BJ (cell line): ENCODE results near the gene FOXN3. TPM values are rescaled to one million over a fixed set of nuclear protein-coding genes. Genes with fewer than 3 reads are reported as not detected.

ENCODE experiments used
- CTCF ChIA-PET: fragments of 350-600 bp; formaldehyde crosslinking; extraction: SDS; loops from one replicate; lab custom pipeline; 2021; ENCODE audit warnings: antibody characterized with exemption, inconsistent platforms; lab: Yijun Ruan, JAX
- POLR2A ChIA-PET: fragments of 300-600 bp; sonication (Branson Sonifier 250); formaldehyde crosslinking; extraction: SDS; loops from one replicate; lab custom pipeline; 2021; ENCODE audit warnings: antibody characterized with exemption; lab: Charles Lee
- DNase-seq: peaks from one replicate; pipeline ENCODE4 v3.0.0-alpha.2; 2011; ENCODE audit warnings: low read depth
- H3K27me3 ChIP-seq: 2 replicates; pipeline ENCODE4 v1.6.0; 2011; ENCODE audit warnings: low read length; ENCODE audit not compliant: control insufficient read depth, insufficient read depth
- H3K36me3 ChIP-seq: 2 replicates; pipeline ENCODE4 v1.5.1; 2011; ENCODE audit warnings: low read length; ENCODE audit not compliant: control insufficient read depth, insufficient read depth
- H3K4me3 ChIP-seq: 2 replicates; pipeline ENCODE4 v1.5.1; 2011; ENCODE audit warnings: low read depth, mild to moderate bottlenecking, control low read depth, low read length
- polyA plus RNA-seq: library from polyadenylated mRNA; depleted of rRNA; stranded (reverse); fragments of >200 nt; gene quantifications from 2 replicates; pipeline ENCODE4 v1.2.3, GENCODE V29; 2011
- TF ChIP-seq, protein P1 (sequence below): IDR thresholded peaks from 2 replicates; pipeline ENCODE4 v1.5.1; 2011; ENCODE audit warnings: low read depth, mild to moderate bottlenecking, control low read depth, inconsistent platforms, low read length, moderate library complexity; ENCODE audit not compliant: insufficient read depth

FOXN3 gene
- polyA plus RNA-seq, 1 experiment = 30.2 TPM

- ChIA-PET POLR2A (no interaction called here), CTCF (interaction anchor here (0.7 kb wide), 1 partner anchor 9 kb away, joined by 3 read pairs; no protein-coding TSS in a partner anchor)
- no peaks in the 10 kb centered on the region for H3K36me3 ChIP-seq
- TF ChIP-seq, protein P1, sequence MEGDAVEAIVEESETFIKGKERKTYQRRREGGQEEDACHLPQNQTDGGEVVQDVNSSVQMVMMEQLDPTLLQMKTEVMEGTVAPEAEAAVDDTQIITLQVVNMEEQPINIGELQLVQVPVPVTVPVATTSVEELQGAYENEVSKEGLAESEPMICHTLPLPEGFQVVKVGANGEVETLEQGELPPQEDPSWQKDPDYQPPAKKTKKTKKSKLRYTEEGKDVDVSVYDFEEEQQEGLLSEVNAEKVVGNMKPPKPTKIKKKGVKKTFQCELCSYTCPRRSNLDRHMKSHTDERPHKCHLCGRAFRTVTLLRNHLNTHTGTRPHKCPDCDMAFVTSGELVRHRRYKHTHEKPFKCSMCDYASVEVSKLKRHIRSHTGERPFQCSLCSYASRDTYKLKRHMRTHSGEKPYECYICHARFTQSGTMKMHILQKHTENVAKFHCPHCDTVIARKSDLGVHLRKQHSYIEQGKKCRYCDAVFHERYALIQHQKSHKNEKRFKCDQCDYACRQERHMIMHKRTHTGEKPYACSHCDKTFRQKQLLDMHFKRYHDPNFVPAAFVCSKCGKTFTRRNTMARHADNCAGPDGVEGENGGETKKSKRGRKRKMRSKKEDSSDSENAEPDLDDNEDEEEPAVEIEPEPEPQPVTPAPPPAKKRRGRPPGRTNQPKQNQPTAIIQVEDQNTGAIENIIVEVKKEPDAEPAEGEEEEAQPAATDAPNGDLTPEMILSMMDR = no peak
- no peak for DNase-seq
- H3K4me3 ChIP-seq = no peak overlapping the region
- H3K27me3 ChIP-seq = no peaks in the 10 kb centered on the region
These were observed 40.0 kb upstream of the FOXN3 start for GRCh38 chr14:89457007-89457406.

DNA sequence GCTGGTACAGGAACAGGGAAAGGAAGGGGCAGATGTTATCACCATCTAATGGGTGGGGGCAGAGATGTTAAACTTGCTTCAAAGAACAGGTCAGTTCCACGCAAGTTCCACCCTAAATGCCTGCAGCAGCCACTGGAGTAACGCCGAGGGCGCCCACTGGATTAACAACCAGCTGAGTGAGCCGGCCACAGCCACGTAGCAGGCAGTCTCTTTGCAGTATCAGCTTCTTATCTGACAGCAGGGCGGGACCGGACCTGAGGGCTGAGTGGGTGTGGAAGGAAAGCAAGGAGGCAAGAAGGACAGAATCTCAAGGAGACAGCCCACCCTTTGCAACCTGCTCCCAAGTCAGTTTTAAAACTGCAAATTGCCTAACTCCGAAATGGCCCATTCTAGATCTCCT is 38.4 kb upstream of the FOXN3 start:
- Histone ChIP-seq H3K4me3 (no peak overlapping the region), H3K36me3 (no peaks in the 10 kb centered on the region), H3K27me3 (no peaks in the 10 kb centered on the region)
- TF ChIP-seq, protein P1 = no peak
- POLR2A ChIA-PET = no interaction called here
- DNase-seq = no peak
- CTCF ChIA-PET = no interaction called here

DNA sequence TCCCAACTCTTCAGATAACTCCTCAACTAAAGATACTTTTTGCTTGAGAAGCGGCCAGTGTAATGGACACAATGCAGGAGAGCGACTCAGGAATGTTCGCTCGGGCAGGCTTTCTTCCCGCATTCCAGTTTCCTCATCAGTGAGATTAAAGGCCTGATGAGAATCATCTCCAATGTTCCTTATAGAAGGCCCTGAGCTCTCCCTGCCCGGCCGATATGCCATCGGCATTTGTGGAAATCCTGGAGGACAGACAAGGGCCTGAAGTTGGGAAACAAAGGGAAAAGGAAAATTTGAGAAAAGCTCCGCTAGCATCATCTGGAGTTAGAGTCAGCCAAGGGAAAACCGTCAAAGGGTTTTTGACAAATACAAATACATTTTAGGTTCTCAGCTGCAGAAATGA is 38.0 kb upstream of the FOXN3 start:
- Histone ChIP-seq H3K36me3 (no peaks in the 10 kb centered on the region), H3K4me3 (no peak overlapping the region), H3K27me3 (no peaks in the 10 kb centered on the region)
- TF ChIP-seq, protein P1 = no peak
- POLR2A ChIA-PET = no interaction called here
- DNase-seq = no peak
- CTCF ChIA-PET = no interaction called here

DNA sequence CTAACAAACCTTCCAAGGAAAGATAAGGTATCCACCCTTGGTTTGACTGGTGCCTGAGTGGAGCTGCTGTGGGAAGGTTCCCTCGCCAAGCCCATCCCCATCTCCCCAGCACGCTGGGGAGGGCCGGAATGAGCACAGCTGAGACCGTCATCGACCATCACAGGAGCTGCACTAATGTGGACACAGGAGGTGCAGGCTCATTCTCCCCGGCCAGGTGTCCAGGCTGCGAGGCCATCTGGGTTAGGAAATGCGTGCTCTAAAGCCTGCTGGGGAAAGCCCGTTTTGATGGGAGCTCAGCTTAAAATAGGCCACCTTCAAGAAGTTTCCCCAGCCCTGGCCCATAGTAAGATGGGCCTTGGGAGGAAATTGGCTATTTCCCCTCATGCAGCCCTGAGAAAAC is 35.2 kb upstream of the FOXN3 start:
- POLR2A ChIA-PET = no interaction called here
- CTCF ChIA-PET = interaction anchor here (0.5 kb wide), 1 partner anchor 784 kb away, joined by 3 read pairs; no protein-coding TSS in a partner anchor
- no peaks in the 10 kb centered on the region for H3K36me3 ChIP-seq
- H3K27me3 ChIP-seq = no peaks in the 10 kb centered on the region
- no peak for DNase-seq
- H3K4me3 ChIP-seq = no peak overlapping the region
- TF ChIP-seq, protein P1 = no peak

DNA sequence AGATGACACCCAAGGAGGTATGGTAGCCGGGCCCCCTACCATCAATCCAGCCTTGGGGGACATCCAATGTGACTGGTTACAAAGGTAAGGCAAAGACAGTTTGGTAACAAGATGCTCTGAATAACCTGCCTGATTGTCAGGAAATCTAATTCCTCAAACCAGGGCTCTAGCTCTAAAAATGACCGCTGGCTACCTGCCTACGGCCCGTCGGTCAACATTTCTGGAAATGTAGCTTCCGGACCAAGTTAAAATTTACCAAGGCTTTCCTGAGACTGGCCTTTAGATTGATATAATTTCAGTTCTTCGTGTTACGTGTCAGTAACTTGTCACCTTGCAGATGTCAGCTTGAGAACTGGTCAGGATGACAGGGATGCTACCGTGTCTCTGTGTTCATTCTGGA is 34.2 kb upstream of the FOXN3 start:
- Histone ChIP-seq H3K4me3 (no peak overlapping the region), H3K36me3 (no peaks in the 10 kb centered on the region), H3K27me3 (no peaks in the 10 kb centered on the region)
- ChIA-PET POLR2A (no interaction called here), CTCF (no interaction called here)
- DNase-seq = no peak
- TF ChIP-seq, protein P1 = no peak
